Measurements from ENCODE around the gene IFITM10. TPM values are rescaled to one million over a fixed set of nuclear protein-coding genes. Genes with fewer than 3 reads are reported as not detected.

Gene IFITM10
- total and polyA plus RNA-seq, 9 of the 15 experiments (the other 6 are each of a cell fraction or from before 2014, with no cell fraction given) = 0.08 to 0.13 (median 0.09) TPM; not detected in 6

- intact Hi-C loops (cut with micrococcal nuclease) (loop anchor here (1.0 to 5.0 kb wide), 3 partner anchors 41 to 184 kb away; no protein-coding TSS in a partner anchor), in situ Hi-C loops (cut with MboI) (loop anchor here (5.0 to 25.0 kb wide), 3 partner anchors 36 to 461 kb away; no protein-coding TSS in a partner anchor)
- WGBS (ENCODE audit: insufficient coverage, low coverage, missing lambda C conversion rate) = 8% methylated on average over 24 of the region's 37 CpGs
- peaks cover 7 to 63% of the 10 kb centered on the region in 2 experiments; a peak in 3 of 5 replicates for H3K27me3 ChIP-seq (ENCODE audit: control insufficient read depth in 2 of 2, insufficient read depth in 2 of 2, low read length in 2 of 2)
- H3K79me2 ChIP-seq (ENCODE audit: control insufficient read depth, insufficient read depth, low read length) = no peaks in the 10 kb centered on the region
- CTCF ChIA-PET (ENCODE audit: low intra/inter-chr PET ratio) = interaction anchor here (0.6 to 3.4 kb wide), 13 partner anchors 11 to 1050 kb away, joined by 3 to 77 read pairs (median 4); partner anchors contain the start of genes MRPL23 and SYT8
- FAIRE-seq (peak; percentile 48), DNase-seq (ENCODE audit: extremely low read depth in 1 of 4, low spot score in 3 of 4) (peak; percentile 72 to 89 (median 86)), ATAC-seq (peak; percentile 89)
- H3K27ac ChIP-seq (ENCODE audit: extremely low read depth, low read depth, low read length) = no peak overlapping the region
- H3K9me1 ChIP-seq (ENCODE audit: control insufficient read depth, insufficient read depth, low read length) = no peaks in the 10 kb centered on the region
- peak overlapping the region; percentile 97 for H2AFZ ChIP-seq (ENCODE audit: low read depth, low read length)
- POLR2A ChIA-PET = interaction anchor here (0.6 to 1.1 kb wide), 5 partner anchors 108 to 154 kb away, joined by 3 to 6 read pairs (median 3); no protein-coding TSS in a partner anchor
- no peaks in the 10 kb centered on the region for H3K36me3 ChIP-seq (ENCODE audit: control insufficient read depth, insufficient read depth, low read length)
- H3K9me3 ChIP-seq (replicated peaks; ENCODE audit: control insufficient read depth, insufficient read depth, low read depth, low read length) = no peaks in the 10 kb centered on the region
- no peak overlapping the region for H3K9ac ChIP-seq (ENCODE audit: insufficient read depth in 1 of 2, low read depth in 2 of 2, low read length in 2 of 2)
- H3K4me2 ChIP-seq (ENCODE audit: insufficient read depth, low read length) = peak overlapping the region; percentile 59
- H3K4me1 ChIP-seq (replicated peaks in 1 of 2; ENCODE audit: control insufficient read depth in 2 of 2, insufficient read depth in 2 of 2, low read length in 2 of 2) = peaks cover 0 to 16% of the 10 kb centered on the region in 2 experiments; a peak in 2 of 5 replicates
- H3K4me3 ChIP-seq = peak overlapping the region; percentile 17; the same call in 1 of the 2 replicates
- BruUV-seq (replicated peaks) = no TSS peak
- H4K20me1 ChIP-seq (replicated peaks; ENCODE audit: control insufficient read depth, insufficient read depth, low read length) = peaks cover 5% of the 10 kb centered on the region; the same call in 1 of the 2 replicates
- TF ChIP-seq RAD21 (CRISPR knock-in tag; conservative IDR thresholded peaks at IDR 0.05 in 1 of 2, IDR thresholded peaks at IDR 0.05 in 1 of 2) = peak; percentile 61 to 71
- TF ChIP-seq MCM7 (IDR thresholded peaks at IDR 0.05) = no peak
- TF ChIP-seq TFAP4 (CRISPR knock-in tag; IDR thresholded peaks at IDR 0.05; ENCODE audit: borderline replicate concordance) = peak; percentile 35; the same call in 1 of the 2 replicates
- TF ChIP-seq XRCC5 (IDR thresholded peaks at IDR 0.05; ENCODE audit: low read depth, low read length) = peak; percentile 64; the same call in 1 of the 2 replicates
- peak; percentile 86; the same call in 1 of the 2 replicates for TF ChIP-seq ZBTB7A (IDR thresholded peaks at IDR 0.05; ENCODE audit: borderline replicate concordance, control insufficient read depth, low read depth, low read length)
- TF ChIP-seq BHLHE40 (IDR thresholded peaks at IDR 0.05; ENCODE audit: low read length) = peak; percentile 35; the same call in 1 of the 2 replicates
- no peak for TF ChIP-seq L3MBTL2 (IDR thresholded peaks at IDR 0.05)
- TF ChIP-seq ZKSCAN1 (IDR thresholded peaks at IDR 0.05; ENCODE audit: low read depth, low read length) = no peak
- TF ChIP-seq NR1H2 (CRISPR knock-in tag; IDR thresholded peaks at IDR 0.05) = no peak; the same call in 1 of the 2 replicates
- TF ChIP-seq ETV5 (CRISPR knock-in tag; IDR thresholded peaks at IDR 0.05; ENCODE audit: low read depth) = no peak
- peak in 1 of 2 experiments; percentile 25; a peak in 1 of 4 replicates for TF ChIP-seq RCOR1 (IDR thresholded peaks at IDR 0.05; ENCODE audit: borderline replicate concordance in 1 of 2, low read depth in 2 of 2, low read length in 2 of 2)
- TF ChIP-seq GATAD2A (IDR thresholded peaks at IDR 0.05) = no peak
- TF ChIP-seq FOXA1 (IDR thresholded peaks at IDR 0.05; ENCODE audit: borderline replicate concordance) = no peak
- TF ChIP-seq ZNF668 (CRISPR knock-in tag; IDR thresholded peaks at IDR 0.05) = no peak
- no peak for TF ChIP-seq ZNF766 (CRISPR knock-in tag; conservative IDR thresholded peaks at IDR 0.05)
- 0 out of 2 replicates have a peak, but pooled peaks have one; percentile 26 for TF ChIP-seq HCFC1 (IDR thresholded peaks at IDR 0.05; ENCODE audit: low read depth, low read length)
- TF ChIP-seq MYNN (IDR thresholded peaks at IDR 0.05) = no peak
- TF ChIP-seq MYNN (CRISPR knock-in tag; IDR thresholded peaks at IDR 0.05) = no peak
- peak; percentile 16; the same call in 1 of the 2 replicates for TF ChIP-seq STAG1 (CRISPR knock-in tag; IDR thresholded peaks at IDR 0.05; ENCODE audit: borderline replicate concordance)
- no peak for TF ChIP-seq ZNF584 (CRISPR knock-in tag; IDR thresholded peaks at IDR 0.05; ENCODE audit: low read depth)
- TF ChIP-seq MAFG (tag; conservative IDR thresholded peaks at IDR 0.05) = no peak
- peak; percentile 73 for TF ChIP-seq SMC3 (conservative IDR thresholded peaks at IDR 0.05; ENCODE audit: insufficient read depth, low read depth, low read length)
Observed at GRCh38 chr11:1693327-1694063, 56.9 kb downstream of the IFITM10 start.

Data from K562 (cell line).